AG04450 (cell line): ENCODE measurements around the gene NTRK2. TPM values are rescaled to one million over a fixed set of nuclear protein-coding genes. Genes with fewer than 3 reads are reported as not detected.

Experiments used
- CTCF ChIA-PET: fragments of 300-600, 350-600 bp; formaldehyde crosslinking; extraction: SDS; loops from one replicate; lab custom pipeline; 2022; ENCODE audit warnings: antibody characterized with exemption, inconsistent platforms; lab: Charles Lee
- POLR2A ChIA-PET: fragments of 350-600 bp; formaldehyde crosslinking; extraction: SDS; loops from one replicate; lab custom pipeline; 2021; ENCODE audit warnings: antibody characterized with exemption, inconsistent platforms; lab: Yijun Ruan, JAX
- DNase-seq: peaks from one replicate; pipeline ENCODE4 v3.0.0-alpha.2; 2011; ENCODE audit warnings: low read depth, low spot score
- H3K27ac ChIP-seq: one replicate; pipeline ENCODE4 v1.5.1; 2012; ENCODE audit warnings: low read depth, low read length, control low read depth
- H3K27me3 ChIP-seq: one replicate; pipeline ENCODE4 v1.6.0; 2012; ENCODE audit warnings: low read length; ENCODE audit not compliant: control insufficient read depth, insufficient read depth
- H3K4me3 ChIP-seq: 2 replicates; pipeline ENCODE4 v1.5.1; 2011; ENCODE audit warnings: mild to moderate bottlenecking, low read depth, low read length, control low read depth
- H3K9me3 ChIP-seq: 2 replicates; pipeline ENCODE4 v1.5.1; 2012; ENCODE audit warnings: low read length; ENCODE audit not compliant: control insufficient read depth, insufficient read depth
- polyA plus RNA-seq: library from polyadenylated mRNA; depleted of rRNA; stranded (reverse); fragments of >200 nt; gene quantifications from 2 replicates; pipeline ENCODE4 v1.2.3, GENCODE V29; 2011
- TF ChIP-seq, protein P1 (sequence below): IDR thresholded peaks from 2 replicates; pipeline ENCODE4 v1.5.1; 2011; ENCODE audit warnings: low read depth, low read length, control low read depth, inconsistent platforms

Gene NTRK2
- polyA plus RNA-seq, 1 experiment, result not detected

DNA sequence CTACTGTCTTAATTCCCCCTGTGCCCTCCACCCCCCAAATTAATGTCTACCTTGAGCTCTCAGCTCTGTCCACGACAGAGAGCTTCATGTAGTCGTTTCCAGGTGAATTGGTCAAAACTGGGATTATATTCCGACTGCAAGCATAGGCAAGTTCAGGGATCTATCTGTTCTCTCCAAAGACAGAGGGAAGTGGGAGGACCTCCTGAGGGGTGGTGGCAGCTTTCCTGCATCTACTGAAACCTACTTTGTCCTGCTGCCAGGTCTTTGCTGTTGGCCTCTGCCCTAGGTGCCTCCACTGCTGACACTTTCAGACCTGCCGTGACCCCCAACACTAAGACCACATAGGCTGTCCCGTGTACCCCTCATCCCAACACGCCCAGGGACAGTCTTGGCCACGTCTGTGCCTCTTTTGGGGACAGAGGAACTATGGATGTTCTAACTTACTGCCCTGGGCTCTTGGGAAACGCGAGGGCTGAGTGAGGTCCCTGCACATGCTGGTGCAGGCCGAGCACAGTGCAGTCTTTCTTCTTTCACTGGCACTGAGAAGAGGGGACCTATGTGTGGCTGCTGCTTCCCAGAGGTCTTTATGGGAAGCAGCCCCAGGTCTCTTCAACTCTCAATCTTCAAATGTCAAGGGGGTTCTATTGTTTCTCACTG, 125.6 kb downstream of the NTRK2 start:
- CTCF ChIA-PET, result no interaction called here

DNA sequence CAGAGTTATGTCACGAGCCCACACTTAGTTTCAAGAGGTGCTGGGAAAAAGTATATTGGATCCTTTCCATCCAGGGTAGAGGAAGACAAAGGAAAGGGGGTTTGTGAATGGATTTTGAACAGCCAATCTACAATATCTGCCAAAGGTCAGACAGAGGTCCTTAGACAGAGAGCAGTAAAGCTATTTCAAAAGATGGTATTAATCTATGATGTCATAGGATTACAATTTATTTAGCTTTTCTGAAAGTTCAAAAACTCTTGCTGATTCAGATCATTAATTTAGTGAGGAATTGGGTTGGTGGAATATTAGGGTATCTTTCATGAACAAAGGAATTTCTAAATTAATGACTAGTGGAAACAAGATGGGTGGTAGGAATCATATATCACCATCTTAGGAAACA, 126.9 kb downstream of the NTRK2 start:
- Histone ChIP-seq H3K27me3 (no peaks in the 10 kb centered on the region), H3K9me3 (peaks cover 4% of the 10 kb centered on the region; the same call in 1 of the 2 replicates), H3K27ac (no peak overlapping the region), H3K4me3 (no peak overlapping the region)
- no peak for DNase-seq
- CTCF ChIA-PET, result no interaction called here
- POLR2A ChIA-PET, result no interaction called here
- TF ChIP-seq, protein P1, sequence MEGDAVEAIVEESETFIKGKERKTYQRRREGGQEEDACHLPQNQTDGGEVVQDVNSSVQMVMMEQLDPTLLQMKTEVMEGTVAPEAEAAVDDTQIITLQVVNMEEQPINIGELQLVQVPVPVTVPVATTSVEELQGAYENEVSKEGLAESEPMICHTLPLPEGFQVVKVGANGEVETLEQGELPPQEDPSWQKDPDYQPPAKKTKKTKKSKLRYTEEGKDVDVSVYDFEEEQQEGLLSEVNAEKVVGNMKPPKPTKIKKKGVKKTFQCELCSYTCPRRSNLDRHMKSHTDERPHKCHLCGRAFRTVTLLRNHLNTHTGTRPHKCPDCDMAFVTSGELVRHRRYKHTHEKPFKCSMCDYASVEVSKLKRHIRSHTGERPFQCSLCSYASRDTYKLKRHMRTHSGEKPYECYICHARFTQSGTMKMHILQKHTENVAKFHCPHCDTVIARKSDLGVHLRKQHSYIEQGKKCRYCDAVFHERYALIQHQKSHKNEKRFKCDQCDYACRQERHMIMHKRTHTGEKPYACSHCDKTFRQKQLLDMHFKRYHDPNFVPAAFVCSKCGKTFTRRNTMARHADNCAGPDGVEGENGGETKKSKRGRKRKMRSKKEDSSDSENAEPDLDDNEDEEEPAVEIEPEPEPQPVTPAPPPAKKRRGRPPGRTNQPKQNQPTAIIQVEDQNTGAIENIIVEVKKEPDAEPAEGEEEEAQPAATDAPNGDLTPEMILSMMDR, result no peak

More for the DNA sequence above, 125.6 kb downstream of the NTRK2 start:
- POLR2A ChIA-PET, result no interaction called here
- Histone ChIP-seq H3K27ac (no peak overlapping the region), H3K27me3 (no peaks in the 10 kb centered on the region), H3K9me3 (no peaks in the 10 kb centered on the region), H3K4me3 (no peak overlapping the region)
- DNase-seq, result no peak
- TF ChIP-seq, protein P1, result no peak

DNA sequence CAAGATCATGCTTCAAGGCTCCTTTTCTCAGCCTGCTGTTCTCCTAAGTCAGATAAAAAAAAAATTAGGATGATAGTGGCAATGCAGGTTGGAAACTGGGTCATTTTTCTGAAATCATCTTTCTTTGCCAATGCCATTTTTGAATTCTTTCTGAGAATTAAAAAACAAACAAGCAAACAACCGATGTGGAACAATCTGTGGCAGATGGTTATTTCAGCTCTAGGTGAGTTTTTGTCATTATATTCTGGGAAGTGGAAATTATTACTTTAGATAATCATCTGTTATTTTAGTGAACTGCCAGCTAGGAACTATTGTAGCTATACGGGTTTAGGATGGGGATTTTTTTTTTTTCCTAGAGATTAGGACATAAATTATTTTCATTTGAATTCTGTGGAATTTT, 129.7 kb downstream of the NTRK2 start:
- no peak overlapping the region for H3K4me3 ChIP-seq
- H3K27me3 ChIP-seq, result no peaks in the 10 kb centered on the region
- no peak overlapping the region for H3K27ac ChIP-seq
- TF ChIP-seq, protein P1, result no peak
- ChIA-PET POLR2A (no interaction called here), CTCF (no interaction called here)
- no peak for DNase-seq
- peaks cover 4% of the 10 kb centered on the region; the same call in 1 of the 2 replicates for H3K9me3 ChIP-seq

DNA sequence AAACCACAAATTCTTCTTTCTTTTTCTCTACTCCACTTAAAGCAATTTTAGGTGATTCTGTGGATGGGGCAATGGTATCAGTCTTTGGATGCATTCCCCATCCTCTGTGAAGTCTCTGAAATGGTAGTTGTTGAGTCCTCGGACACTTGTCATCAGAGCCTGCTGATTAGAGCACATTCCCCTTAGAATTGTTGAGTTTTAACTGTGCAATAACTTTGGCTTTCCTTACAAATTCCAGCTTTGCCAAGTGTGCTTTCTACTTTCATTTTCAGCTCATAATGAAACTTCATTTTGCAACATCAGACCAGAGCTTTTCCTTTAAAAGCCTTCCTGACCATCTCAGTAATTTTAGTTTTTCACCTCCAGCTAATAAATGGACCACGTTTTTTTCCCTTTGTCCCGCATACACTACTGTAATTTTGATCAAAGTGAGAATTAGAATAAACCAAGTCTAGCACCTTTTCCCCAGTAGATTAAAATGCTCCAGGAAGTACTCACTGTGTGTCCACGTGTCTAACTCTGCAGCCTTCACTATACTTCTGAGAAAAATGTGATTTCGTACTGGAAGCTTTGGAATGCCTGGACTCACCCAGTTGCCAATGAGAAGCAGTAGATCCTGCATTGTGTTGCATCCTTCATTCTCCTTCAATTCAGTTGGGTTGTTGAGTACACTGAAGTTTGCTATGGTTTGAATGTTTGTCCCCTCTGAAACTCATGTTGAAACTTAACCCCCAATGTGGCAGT, 135.6 kb downstream of the NTRK2 start:
- H3K9me3 ChIP-seq, result peaks cover 4% of the 10 kb centered on the region; the same call in 1 of the 2 replicates
- no peak for DNase-seq
- no peak overlapping the region for H3K4me3 ChIP-seq
- H3K27me3 ChIP-seq, result no peaks in the 10 kb centered on the region
- TF ChIP-seq, protein P1, result no peak
- ChIA-PET POLR2A (no interaction called here), CTCF (interaction anchor here (0.5 kb wide), 1 partner anchor 665 kb away, joined by 5 read pairs; no protein-coding TSS in a partner anchor)
- H3K27ac ChIP-seq, result no peak overlapping the region

DNA sequence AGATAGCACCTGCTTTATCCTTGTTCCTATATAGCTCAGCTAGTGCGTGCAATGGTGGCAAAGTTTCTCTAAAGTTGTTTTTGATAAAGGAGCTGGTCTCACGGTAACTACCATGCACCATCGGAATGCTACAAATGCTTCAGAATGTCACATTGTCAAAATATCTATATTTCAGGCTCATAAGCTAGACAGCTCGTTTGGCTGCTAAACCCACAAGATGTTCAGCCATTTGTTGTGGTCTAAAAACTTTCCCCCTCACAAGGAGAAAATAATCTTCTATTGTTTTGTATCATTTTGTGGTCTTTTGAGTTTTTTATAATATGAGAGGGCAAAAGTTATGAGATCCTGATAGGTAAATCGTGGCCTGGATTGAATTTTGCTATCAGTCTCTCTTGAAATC, 137.9 kb downstream of the NTRK2 start:
- TF ChIP-seq, protein P1, result no peak
- POLR2A ChIA-PET, result no interaction called here
- H3K27me3 ChIP-seq, result no peaks in the 10 kb centered on the region
- no peak for DNase-seq
- H3K9me3 ChIP-seq, result no peaks in the 10 kb centered on the region; the same call in 1 of the 2 replicates
- no peak overlapping the region for H3K4me3 ChIP-seq
- H3K27ac ChIP-seq, result no peak overlapping the region
- CTCF ChIA-PET, result no interaction called here
